ENCODE results near the gene TAS2R39.
"Not testable (repeated sequence)": the region's sequence is repeated elsewhere in the genome, so short reads cannot be mapped to it uniquely, and the experiment has no call there.

The TAS2R39 gene

GRCh38 chr7:143183024-143183423, at the start of gene TAS2R39:
TAS2R39 (plus strand) TSS chr7:143183419; CDS start chr7:143183419, 0 bp downstream.
- DNase-seq (ENCODE audit: low spot score): no peak

GRCh38 chr7:143147070-143147469, 36.1 kb upstream of the TAS2R39 start:
- no peak for DNase-seq (ENCODE audit: low spot score)

- no peak for DNase-seq (ENCODE audit: low spot score)
Observed at GRCh38 chr7:143148050-143148449, 35.2 kb upstream of the TAS2R39 start.

- DNase-seq (ENCODE audit: low spot score): no peak
Observed at GRCh38 chr7:143148651-143149050, 34.6 kb upstream of the TAS2R39 start.

GRCh38 chr7:143150696-143151095, 32.5 kb upstream of the TAS2R39 start:
- DNase-seq (ENCODE audit: low spot score): not testable (repeated sequence)

GRCh38 chr7:143158617-143159016, 24.6 kb upstream of the TAS2R39 start:
- DNase-seq (ENCODE audit: low spot score): not testable (repeated sequence)

- DNase-seq (ENCODE audit: low spot score): no peak
Observed at GRCh38 chr7:143171697-143172096, 11.5 kb upstream of the TAS2R39 start.

- no peak for DNase-seq (ENCODE audit: low spot score)
Observed at GRCh38 chr7:143172354-143172753, 10.9 kb upstream of the TAS2R39 start.

- DNase-seq (ENCODE audit: low spot score): no peak
Observed at GRCh38 chr7:143176128-143176527, 7.1 kb upstream of the TAS2R39 start.

GRCh38 chr7:143177374-143178119, 5.7 kb upstream of the TAS2R39 start:
- DNase-seq (ENCODE audit: low spot score): no peak

GRCh38 chr7:143180771-143181170, 2.4 kb upstream of the TAS2R39 start:
- not testable (repeated sequence) for DNase-seq (ENCODE audit: low spot score)

- no peak for DNase-seq (ENCODE audit: low spot score)
Observed at GRCh38 chr7:143181349-143181748, 1.9 kb upstream of the TAS2R39 start.

- no peak for DNase-seq (ENCODE audit: low spot score)
Observed at GRCh38 chr7:143185551-143185950, 2.3 kb downstream of the TAS2R39 start.

- no peak for DNase-seq (ENCODE audit: low spot score)
Observed at GRCh38 chr7:143188994-143189393, 5.8 kb downstream of the TAS2R39 start.

- no peak for DNase-seq (ENCODE audit: low spot score)
Observed at GRCh38 chr7:143193880-143194279, 10.7 kb downstream of the TAS2R39 start.

GRCh38 chr7:143199040-143199439, 15.8 kb downstream of the TAS2R39 start:
- DNase-seq (ENCODE audit: low spot score): no peak

- DNase-seq (ENCODE audit: low spot score): no peak
Observed at GRCh38 chr7:143202161-143202560, 18.9 kb downstream of the TAS2R39 start.

GRCh38 chr7:143203386-143203785, 20.2 kb downstream of the TAS2R39 start:
- DNase-seq (ENCODE audit: low spot score): no peak

GRCh38 chr7:143205560-143206293, 22.5 kb downstream of the TAS2R39 start:
- DNase-seq (ENCODE audit: low spot score): no peak

GRCh38 chr7:143210541-143210940, 27.3 kb downstream of the TAS2R39 start:
- no peak for DNase-seq (ENCODE audit: low spot score)

GRCh38 chr7:143213478-143213877, 30.3 kb downstream of the TAS2R39 start:
- not testable (repeated sequence) for DNase-seq (ENCODE audit: low spot score)

GRCh38 chr7:143214789-143215679, 31.8 kb downstream of the TAS2R39 start:
- DNase-seq (ENCODE audit: low spot score): peak; percentile 54
